SK-N-MC (cell line): ENCODE data around the gene ORAI2.

Experiments used
- EZH2 ChIP-seq: fragments of 200-600 bp; sonication (generic); IDR thresholded peaks from one replicate; pipeline ENCODE4 v1.6.1; 2017; ENCODE audit warnings: antibody characterized with exemption
- FOXP2 ChIP-seq: optimal IDR thresholded peaks from 2 replicates; pipeline ENCODE3; 2011; ENCODE audit warnings: mild to moderate bottlenecking, moderate library complexity; ENCODE audit not compliant: insufficient read depth; ENCODE audit errors: extremely low read length, control extremely low read depth
- POLR2AphosphoS5 ChIP-seq: IDR thresholded peaks from 2 replicates; pipeline ENCODE4 v1.6.1; 2012; ENCODE audit warnings: mild to moderate bottlenecking, low read depth, low read length, borderline replicate concordance

GRCh38 chr7:102418592-102418991 lies 14.8 kb upstream of the ORAI2 start:
- no peak for TF ChIP-seq POLR2AphosphoS5
- TF ChIP-seq EZH2, result no peak
- TF ChIP-seq FOXP2, result no peak
